PC-3 (cell line): ENCODE data around the gene TENM4. TPM values are rescaled to one million over a fixed set of nuclear protein-coding genes. Genes with fewer than 3 reads are reported as not detected.

Source experiments
- ATAC-seq: fragments of 200-7000 bp; cut with Tn5 transposase; 2 replicates; pipeline ENCODE4 v1.9.1; 2020; ENCODE audit warnings: mild to moderate bottlenecking, moderate library complexity
- BruUV-seq: library from RNA; stranded (reverse); fragments of 400-500 nt; replicated peaks from 2 replicates; lab custom pipeline; 2021; lab: Mats Ljungman, UMichigan
- CTCF ChIA-PET: fragments of 300-600 bp; sonication (Branson Sonifier 250); formaldehyde crosslinking; loops from one replicate; lab custom pipeline; 2022; ENCODE audit warnings: antibody characterized with exemption; lab: Charles Lee
- POLR2A ChIA-PET: fragments of 300-600 bp; sonication (Branson Sonifier 250); formaldehyde crosslinking; loops from one replicate; lab custom pipeline; 2022; ENCODE audit warnings: antibody characterized with exemption; ENCODE audit not compliant: unreplicated experiment; lab: Charles Lee
- DNase-seq: peaks from one replicate; pipeline ENCODE4 v3.0.0-alpha.2; 2015
- H2AFZ ChIP-seq: fragments of 300-600 bp; sonication (generic); 2 replicates; pipeline ENCODE4 v1.6.0; 2016; ENCODE audit warnings: antibody characterized with exemption, low read length
- H3F3A ChIP-seq: fragments of 300-600 bp; sonication (generic); one replicate; pipeline ENCODE4 v1.6.0; 2017; ENCODE audit warnings: antibody characterized with exemption, low read length, control low read depth, mild to moderate bottlenecking; ENCODE audit not compliant: unreplicated experiment
- H3K27ac ChIP-seq: fragments of 300-600 bp; sonication (generic); 2 replicates; pipeline ENCODE4 v1.5.1; 2016; ENCODE audit warnings: mild to moderate bottlenecking, low read length
- H3K27me3 ChIP-seq: fragments of 300-600 bp; sonication (generic); 2 replicates; pipeline ENCODE4 v1.6.1; 2016; ENCODE audit warnings: low read length, mixed read lengths
- H3K36me3 ChIP-seq: fragments of 300-600 bp; sonication (generic); 2 replicates; pipeline ENCODE4 v1.6.1; 2016; ENCODE audit warnings: low read depth, mixed run types, low read length, mixed read lengths
- H3K4me1 ChIP-seq: fragments of 300-600 bp; sonication (generic); 2 replicates; pipeline ENCODE4 v1.5.1; 2016; ENCODE audit warnings: low read length; ENCODE audit not compliant: insufficient read depth
- H3K4me2 ChIP-seq: fragments of 300-600 bp; sonication (generic); 2 replicates; pipeline ENCODE4 v1.6.0; 2016; ENCODE audit warnings: low read length
- H3K4me3 ChIP-seq: fragments of 300-600 bp; sonication (generic); 2 replicates; pipeline ENCODE4 v1.5.1; 2016; ENCODE audit warnings: mild to moderate bottlenecking, low read length, mixed read lengths
- H3K79me2 ChIP-seq: fragments of 300-600 bp; sonication (generic); 2 replicates; pipeline ENCODE4 v1.6.1; 2017; ENCODE audit warnings: low read length, mixed read lengths
- H3K9ac ChIP-seq: fragments of 300-600 bp; sonication (generic); 2 replicates; pipeline ENCODE4 v1.6.0; 2016; ENCODE audit warnings: mild to moderate bottlenecking, low read length
- H3K9me2 ChIP-seq: fragments of 300-600 bp; sonication (generic); replicated peaks from 2 replicates; pipeline ENCODE4 v1.6.1; 2016; ENCODE audit warnings: mixed run types, low read length, mixed read lengths
- H3K9me3 ChIP-seq: fragments of 300-600 bp; sonication (generic); 2 replicates; pipeline ENCODE4 v1.6.1; 2016; ENCODE audit warnings: low read length, mixed read lengths
- H4K20me1 ChIP-seq: fragments of 300-600 bp; sonication (generic); 2 replicates; pipeline ENCODE4 v1.6.1; 2016; ENCODE audit warnings: low read length, mixed read lengths
- CTCF ChIP-seq: fragments of 300-600 bp; sonication (generic); conservative IDR thresholded peaks from 2 replicates; pipeline ENCODE4 v1.5.1; 2017; ENCODE audit warnings: antibody characterized with exemption, low read depth, mild to moderate bottlenecking, low read length
- EZH2 ChIP-seq: fragments of 300-600 bp; sonication (generic); IDR thresholded peaks from one replicate; pipeline ENCODE4 v1.6.1; 2017; ENCODE audit warnings: antibody characterized with exemption, mild to moderate bottlenecking, low read length; ENCODE audit not compliant: unreplicated experiment
- EZH2phosphoT487 ChIP-seq: fragments of 300-600 bp; sonication (generic); IDR thresholded peaks from 2 replicates; pipeline ENCODE4 v1.6.1; 2018; ENCODE audit warnings: mild to moderate bottlenecking, antibody characterized with exemption, low read length, borderline replicate concordance
- intact Hi-C: fragments of 100-400 bp; cut with micrococcal nuclease; formaldehyde crosslinking; loops from 2 replicates; pipeline ENCODE4 v1.9.0; 2023
- total RNA-seq: library from RNA; depleted of rRNA; stranded (reverse); fragments of >200 nt; gene quantifications from 2 replicates; pipeline ENCODE4 v1.2.3, GENCODE V29; 2014

TENM4 gene
- total RNA-seq, 1 experiment from 2014 or later, result 19.7 TPM

GRCh38 chr11:78685156-78685555, 755.7 kb downstream of the TENM4 start:
- POLR2A ChIA-PET, result no interaction called here
- BruUV-seq, result no TSS peak
- no peak for ATAC-seq

GRCh38 chr11:78684377-78684776, 756.5 kb downstream of the TENM4 start:
- H3K27me3 ChIP-seq, result no peaks in the 10 kb centered on the region
- H3K9me2 ChIP-seq, result no peaks in the 10 kb centered on the region
- H2AFZ ChIP-seq, result no peak overlapping the region
- DNase-seq (no peak), ATAC-seq (no peak)
- no peak overlapping the region for H3K27ac ChIP-seq
- TF ChIP-seq EZH2, result no peak
- TF ChIP-seq EZH2phosphoT487, result no peak
- TF ChIP-seq CTCF, result no peak
- H3K4me3 ChIP-seq, result no peak overlapping the region
- H3K4me2 ChIP-seq, result no peak overlapping the region
- intact Hi-C loops, result no loop called here
- TSS peak; percentile 18 for BruUV-seq
- ChIA-PET CTCF (interaction anchor here (0.6 to 0.7 kb wide), 2 partner anchors 105 to 344 kb away, joined by 3 read pairs; no protein-coding TSS in a partner anchor), POLR2A (no interaction called here)
- no peaks in the 10 kb centered on the region for H3K79me2 ChIP-seq
- H3K4me1 ChIP-seq, result peaks cover 19% of the 10 kb centered on the region
- no peaks in the 10 kb centered on the region; the same call in 1 of the 2 replicates for H3K36me3 ChIP-seq
- H4K20me1 ChIP-seq, result no peaks in the 10 kb centered on the region
- no peaks in the 10 kb centered on the region for H3F3A ChIP-seq
- H3K9me3 ChIP-seq, result no peaks in the 10 kb centered on the region
- H3K9ac ChIP-seq, result no peak overlapping the region

More at GRCh38 chr11:78685156-78685555, 755.7 kb downstream of the TENM4 start:
- Histone ChIP-seq H3K27ac (no peak overlapping the region), H3K9ac (no peak overlapping the region), H3K4me2 (no peak overlapping the region), H3K36me3 (no peaks in the 10 kb centered on the region; the same call in 1 of the 2 replicates), H3F3A (no peaks in the 10 kb centered on the region), H3K4me3 (no peak overlapping the region), H3K27me3 (no peaks in the 10 kb centered on the region), H2AFZ (no peak overlapping the region), H3K4me1 (peaks cover 27% of the 10 kb centered on the region), H3K9me2 (no peaks in the 10 kb centered on the region), H3K79me2 (no peaks in the 10 kb centered on the region), H3K9me3 (no peaks in the 10 kb centered on the region), H4K20me1 (no peaks in the 10 kb centered on the region)
- intact Hi-C loops, result no loop called here
- CTCF ChIA-PET, result interaction anchor here (0.6 kb wide), 1 partner anchor 104 kb away, joined by 3 read pairs; no protein-coding TSS in a partner anchor
- no peak for TF ChIP-seq EZH2phosphoT487
- TF ChIP-seq CTCF, result no peak
- TF ChIP-seq EZH2, result no peak
- DNase-seq, result no peak

- CTCF ChIA-PET, result no interaction called here
- H4K20me1 ChIP-seq, result no peaks in the 10 kb centered on the region
- no peaks in the 10 kb centered on the region for H3K79me2 ChIP-seq
- H3K4me2 ChIP-seq, result no peak overlapping the region
- ATAC-seq (no peak), DNase-seq (no peak)
- no peak overlapping the region for H3K27ac ChIP-seq
- TF ChIP-seq EZH2phosphoT487, result no peak
- TF ChIP-seq EZH2, result no peak
- TF ChIP-seq CTCF, result no peak
- no peak overlapping the region for H3K9ac ChIP-seq
- H3K36me3 ChIP-seq, result no peaks in the 10 kb centered on the region; the same call in 1 of the 2 replicates
- no peaks in the 10 kb centered on the region for H3K9me2 ChIP-seq
- H3F3A ChIP-seq, result no peaks in the 10 kb centered on the region
- no peak overlapping the region for H3K4me3 ChIP-seq
- POLR2A ChIA-PET, result no interaction called here
- H3K9me3 ChIP-seq, result no peaks in the 10 kb centered on the region
- H3K4me1 ChIP-seq, result peaks cover 13% of the 10 kb centered on the region
- H2AFZ ChIP-seq, result no peak overlapping the region
- no TSS peak for BruUV-seq
- intact Hi-C loops, result no loop called here
- H3K27me3 ChIP-seq, result no peaks in the 10 kb centered on the region
These were observed 757.1 kb downstream of the TENM4 start for GRCh38 chr11:78683774-78684173.
